NB4 (cell line): ENCODE results near the gene DMKN.

Experiments used
- DNase-seq: peaks from one replicate; pipeline ENCODE4 v3.0.0; 2010; ENCODE audit warnings: low read depth
- H3K4me3 ChIP-seq: one replicate; pipeline ENCODE4 v1.5.1; 2011; ENCODE audit warnings: mild to moderate bottlenecking, low read depth, low read length, moderate library complexity
- MAX ChIP-seq: IDR thresholded peaks from 2 replicates; pipeline ENCODE4 v1.6.1; 2011; ENCODE audit warnings: low read depth, low read length
- MYC ChIP-seq: IDR thresholded peaks from 2 replicates; pipeline ENCODE4 v1.6.1; 2011; ENCODE audit warnings: low read depth, low read length
- POLR2A ChIP-seq: IDR thresholded peaks from 2 replicates; pipeline ENCODE4 v1.6.1; 2011; ENCODE audit warnings: mild to moderate bottlenecking; ENCODE audit not compliant: insufficient read length; ENCODE audit errors: extremely low read depth
- TF ChIP-seq, protein P1 (sequence below): IDR thresholded peaks from one replicate; pipeline ENCODE4 v1.5.1; 2012; ENCODE audit warnings: low read depth, low read length

DMKN gene

GRCh38 chr19:35513628-35514281 is at the start of gene DMKN:
DMKN (minus strand) TSS chr19:35513649; CDS start chr19:35513475, 174 bp downstream.
- DNase-seq, result peak; percentile 26
- TF ChIP-seq MYC (no peak), POLR2A (no peak), MAX (no peak)
- TF ChIP-seq, protein P1, sequence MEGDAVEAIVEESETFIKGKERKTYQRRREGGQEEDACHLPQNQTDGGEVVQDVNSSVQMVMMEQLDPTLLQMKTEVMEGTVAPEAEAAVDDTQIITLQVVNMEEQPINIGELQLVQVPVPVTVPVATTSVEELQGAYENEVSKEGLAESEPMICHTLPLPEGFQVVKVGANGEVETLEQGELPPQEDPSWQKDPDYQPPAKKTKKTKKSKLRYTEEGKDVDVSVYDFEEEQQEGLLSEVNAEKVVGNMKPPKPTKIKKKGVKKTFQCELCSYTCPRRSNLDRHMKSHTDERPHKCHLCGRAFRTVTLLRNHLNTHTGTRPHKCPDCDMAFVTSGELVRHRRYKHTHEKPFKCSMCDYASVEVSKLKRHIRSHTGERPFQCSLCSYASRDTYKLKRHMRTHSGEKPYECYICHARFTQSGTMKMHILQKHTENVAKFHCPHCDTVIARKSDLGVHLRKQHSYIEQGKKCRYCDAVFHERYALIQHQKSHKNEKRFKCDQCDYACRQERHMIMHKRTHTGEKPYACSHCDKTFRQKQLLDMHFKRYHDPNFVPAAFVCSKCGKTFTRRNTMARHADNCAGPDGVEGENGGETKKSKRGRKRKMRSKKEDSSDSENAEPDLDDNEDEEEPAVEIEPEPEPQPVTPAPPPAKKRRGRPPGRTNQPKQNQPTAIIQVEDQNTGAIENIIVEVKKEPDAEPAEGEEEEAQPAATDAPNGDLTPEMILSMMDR, result no peak
- no peak within 1 kb of the TSS for H3K4me3 ChIP-seq

- TF ChIP-seq POLR2A, result no peak
- no peak for TF ChIP-seq MAX
- TF ChIP-seq, protein P1, result no peak
- TF ChIP-seq MYC, result no peak
- DNase-seq, result no peak
- no peak overlapping the region for H3K4me3 ChIP-seq
Observed at GRCh38 chr19:35562776-35563175, 49.3 kb upstream of the DMKN start.

DNA sequence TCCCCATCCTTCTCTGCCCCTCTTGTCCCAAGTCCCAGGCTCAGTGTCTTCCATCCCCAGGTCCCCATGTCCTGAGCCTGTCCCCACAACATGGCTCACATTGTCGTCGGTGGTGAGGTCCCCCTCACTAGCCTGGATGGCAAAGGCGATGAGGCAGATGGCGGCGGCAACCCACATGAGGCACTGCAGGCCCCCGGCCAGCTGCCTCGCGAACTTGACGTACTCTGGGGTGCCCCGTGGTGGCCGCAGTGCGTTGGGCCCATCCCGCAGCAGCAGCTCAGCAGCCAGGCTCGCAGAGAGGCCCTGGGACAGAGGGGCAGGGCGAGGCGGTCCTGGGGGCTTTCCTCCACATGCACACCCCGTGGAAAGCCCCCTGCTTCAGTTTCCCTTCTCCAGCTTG is 48.9 kb upstream of the DMKN start:
- TF ChIP-seq MYC (no peak), POLR2A (no peak), MAX (no peak)
- TF ChIP-seq, protein P1, result no peak
- DNase-seq, result no peak
- no peak overlapping the region for H3K4me3 ChIP-seq

GRCh38 chr19:35561436-35561835 is 48.0 kb upstream of the DMKN start:
- no peak for DNase-seq
- no peak overlapping the region for H3K4me3 ChIP-seq
- TF ChIP-seq MAX, result no peak
- TF ChIP-seq, protein P1, result no peak
- no peak for TF ChIP-seq POLR2A
- TF ChIP-seq MYC, result no peak

GRCh38 chr19:35560677-35561076 is 47.2 kb upstream of the DMKN start:
- no peak overlapping the region for H3K4me3 ChIP-seq
- no peak for TF ChIP-seq POLR2A
- no peak for TF ChIP-seq MAX
- no peak for TF ChIP-seq MYC
- TF ChIP-seq, protein P1, result no peak
- DNase-seq, result no peak
